SK-N-MC (cell line): Measurements from ENCODE around the gene SPATS2L.

Source experiments
- EZH2 ChIP-seq: fragments of 200-600 bp; sonication (generic); IDR thresholded peaks from one replicate; pipeline ENCODE4 v1.6.1; 2017; ENCODE audit warnings: antibody characterized with exemption
- FOXP2 ChIP-seq: optimal IDR thresholded peaks from 2 replicates; pipeline ENCODE3; 2011; ENCODE audit warnings: mild to moderate bottlenecking, moderate library complexity; ENCODE audit not compliant: insufficient read depth; ENCODE audit errors: extremely low read length, control extremely low read depth
- POLR2AphosphoS5 ChIP-seq: IDR thresholded peaks from 2 replicates; pipeline ENCODE4 v1.6.1; 2012; ENCODE audit warnings: mild to moderate bottlenecking, low read depth, low read length, borderline replicate concordance

DNA sequence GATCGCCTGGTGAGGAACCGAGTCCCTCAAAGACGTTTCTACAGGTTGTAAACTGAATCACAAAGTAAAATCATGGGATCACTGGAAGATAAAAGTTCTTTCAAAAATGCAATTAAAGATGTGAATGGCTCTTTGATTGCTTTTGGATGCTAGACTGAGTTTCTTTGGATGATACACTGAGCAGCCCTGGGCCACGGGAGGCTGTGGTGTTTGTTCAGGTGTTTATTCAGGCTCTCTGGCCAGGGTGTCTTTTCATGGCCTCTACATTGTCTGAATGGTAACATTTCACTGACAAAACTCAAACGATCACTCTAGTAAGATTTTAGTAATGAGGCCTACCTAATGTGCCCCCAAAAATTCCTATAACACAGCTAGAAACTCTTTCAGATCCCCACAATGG, 48.4 kb upstream of the SPATS2L start:
- TF ChIP-seq EZH2 (no peak), POLR2AphosphoS5 (no peak), FOXP2 (no peak)
